DND-41 (cell line): ENCODE results near the gene RAB30.

Source experiments
- ATAC-seq: fragments of 200-7000 bp; cut with Tn5 transposase; 3 replicates; pipeline ENCODE4 v1.9.1; 2021; ENCODE audit warnings: low read depth; ENCODE audit not compliant: insufficient read depth
- DNase-seq: peaks from one replicate; pipeline ENCODE4 v3.0.0-alpha.2; 2020
- H2AFZ ChIP-seq: 2 replicates; pipeline ENCODE4 v1.6.0; 2012; ENCODE audit warnings: low read depth, low read length
- H3K27ac ChIP-seq: 2 replicates; pipeline ENCODE4 v1.5.1; 2012; ENCODE audit warnings: low read length, inconsistent platforms
- H3K27me3 ChIP-seq: fragments of 200-600 bp; sonication (generic); 2 replicates; pipeline ENCODE4 v1.6.0; 2012; ENCODE audit warnings: low read length, mild to moderate bottlenecking, inconsistent platforms; ENCODE audit not compliant: insufficient read depth, poor library complexity
- H3K36me3 ChIP-seq: 2 replicates; pipeline ENCODE4 v1.5.1; 2012; ENCODE audit warnings: low read length, inconsistent platforms; ENCODE audit not compliant: insufficient read depth
- H3K4me1 ChIP-seq: 2 replicates; pipeline ENCODE4 v1.5.1; 2012; ENCODE audit warnings: mild to moderate bottlenecking, low read length; ENCODE audit not compliant: insufficient read depth
- H3K4me2 ChIP-seq: 2 replicates; pipeline ENCODE4 v1.6.0; 2012; ENCODE audit warnings: mild to moderate bottlenecking, moderate library complexity, low read length, inconsistent platforms; ENCODE audit not compliant: insufficient read depth
- H3K4me3 ChIP-seq, 2 experiments: fragments of 200-600 bp in 1 of 2; shearing (Covaris generic) in 1 of 2; 2 replicates each; pipeline ENCODE4 v1.5.1; 2012 to 2016; ENCODE audit warnings: inconsistent platforms in 2 of 2, low read length in 2 of 2, mild to moderate bottlenecking in 2 of 2, low read depth in 1 of 2, moderate library complexity in 1 of 2
- H3K79me2 ChIP-seq: 2 replicates; pipeline ENCODE4 v1.6.0; 2012; ENCODE audit warnings: low read length, inconsistent platforms; ENCODE audit not compliant: insufficient read depth
- H3K9ac ChIP-seq: 2 replicates; pipeline ENCODE4 v1.6.0; 2012; ENCODE audit warnings: low read depth, mild to moderate bottlenecking, inconsistent platforms, low read length, moderate library complexity
- H3K9me3 ChIP-seq: 2 replicates; pipeline ENCODE4 v1.5.1; 2012; ENCODE audit warnings: low read length, moderate library complexity, mild to moderate bottlenecking, inconsistent platforms; ENCODE audit not compliant: insufficient read depth, severe bottlenecking
- H4K20me1 ChIP-seq: 2 replicates; pipeline ENCODE4 v1.6.0; 2012; ENCODE audit warnings: low read length; ENCODE audit not compliant: insufficient read depth
- CTCF ChIP-seq: IDR thresholded peaks from 2 replicates; pipeline ENCODE4 v1.5.1; 2012; ENCODE audit warnings: borderline replicate concordance, low read length, moderate library complexity, mild to moderate bottlenecking; ENCODE audit not compliant: poor library complexity, severe bottlenecking; ENCODE audit errors: extremely low read depth
- EZH2 ChIP-seq: IDR thresholded peaks from 3 replicates; pipeline ENCODE4 v1.6.1; 2012; ENCODE audit warnings: borderline replicate concordance, low read depth, mild to moderate bottlenecking, moderate library complexity, low read length, inconsistent platforms; ENCODE audit not compliant: severe bottlenecking

The RAB30 gene

GRCh38 chr11:83073884-83074283 lies 2.2 kb upstream of the RAB30 start:
- H3K9ac ChIP-seq, result no peak overlapping the region
- H3K4me1 ChIP-seq, result peaks cover 34% of the 10 kb centered on the region
- no peak for DNase-seq
- H3K79me2 ChIP-seq, result peaks cover 29% of the 10 kb centered on the region
- no peak overlapping the region for H3K27ac ChIP-seq
- H3K27me3 ChIP-seq, result peaks cover 12% of the 10 kb centered on the region
- TF ChIP-seq CTCF, result no peak
- no peak for TF ChIP-seq EZH2
- peaks cover 38% of the 10 kb centered on the region for H3K36me3 ChIP-seq
- H3K4me3 ChIP-seq, result no peak overlapping the region
- H2AFZ ChIP-seq, result no peak overlapping the region
- H3K9me3 ChIP-seq, result no peaks in the 10 kb centered on the region
- H4K20me1 ChIP-seq, result no peaks in the 10 kb centered on the region
- no peak for ATAC-seq
- peak overlapping the region; percentile 87; the same call in 1 of the 2 replicates for H3K4me2 ChIP-seq

- DNase-seq, result no peak
- Histone ChIP-seq H2AFZ (no peak overlapping the region), H3K9ac (peak overlapping the region; percentile 93; the same call in 1 of the 2 replicates), H3K27me3 (peaks cover 12% of the 10 kb centered on the region), H3K36me3 (peaks cover 38% of the 10 kb centered on the region), H4K20me1 (no peaks in the 10 kb centered on the region), H3K9me3 (no peaks in the 10 kb centered on the region), H3K4me3 (peak overlapping the region; percentile 80 to 96; a peak in 3 of 4 replicates), H3K79me2 (peaks cover 29% of the 10 kb centered on the region), H3K4me2 (peak overlapping the region; percentile 87), H3K4me1 (peaks cover 34% of the 10 kb centered on the region), H3K27ac (no peak overlapping the region; the same call in 1 of the 2 replicates)
- TF ChIP-seq EZH2 (no peak), CTCF (no peak)
- no peak for ATAC-seq
These were observed 1.6 kb upstream of the RAB30 start for GRCh38 chr11:83073258-83073657.

- Histone ChIP-seq H3K4me1 (peaks cover 34% of the 10 kb centered on the region), H3K79me2 (peaks cover 29% of the 10 kb centered on the region), H4K20me1 (no peaks in the 10 kb centered on the region), H3K9me3 (no peaks in the 10 kb centered on the region), H3K36me3 (peaks cover 38% of the 10 kb centered on the region), H3K27ac (peak overlapping the region; percentile 91), H3K27me3 (peaks cover 12% of the 10 kb centered on the region), H3K9ac (peak overlapping the region; percentile 93), H2AFZ (peak overlapping the region; percentile 85), H3K4me2 (peak overlapping the region; percentile 87), H3K4me3 (peak overlapping the region; percentile 80 to 96)
- no peak for ATAC-seq
- TF ChIP-seq CTCF (no peak), EZH2 (no peak)
- peak; percentile 12 for DNase-seq
These were observed 899 bp upstream of the RAB30 start for GRCh38 chr11:83072350-83073242.
